Liver (tissue), 9 donors: Measurements from ENCODE around the gene PPT1. TPM values are rescaled to one million over a fixed set of nuclear protein-coding genes. Genes with fewer than 3 reads are reported as not detected.
A peak's percentile ranks its signal among the peaks of the same experiment; 100 is the strongest.

ENCODE experiments used
- DNase-seq: peaks from one replicate; pipeline ENCODE4 v3.0.0-alpha.2; 2017; ENCODE audit warnings: low spot score
- H3K27ac ChIP-seq, 2 donors: one replicate each; pipeline ENCODE4 v1.7.0; 2013; ENCODE audit warnings: inconsistent platforms in 2 of 2, low read length in 2 of 2, control low read depth in 1 of 2, low read depth in 1 of 2, mild to moderate bottlenecking in 1 of 2
- H3K27me3 ChIP-seq, 4 donors: one replicate each; pipeline versions ENCODE4 v1.6.1 to v1.7.0; 2013; ENCODE audit warnings: low read length in 3 of 4, inconsistent platforms in 1 of 4, mild to moderate bottlenecking in 1 of 4, moderate library complexity in 1 of 4; ENCODE audit not compliant: control insufficient read depth in 4 of 4, insufficient read depth in 4 of 4
- H3K36me3 ChIP-seq, 4 donors: one replicate each; pipeline versions ENCODE4 v1.6.1 to v1.7.0; 2013; ENCODE audit warnings: low read length in 3 of 4, mild to moderate bottlenecking in 3 of 4, low read depth in 1 of 4, moderate library complexity in 1 of 4; ENCODE audit not compliant: control insufficient read depth in 4 of 4, insufficient read depth in 3 of 4
- H3K4me1 ChIP-seq, 4 donors: one replicate each; pipeline versions ENCODE4 v1.6.1 to v1.7.0; 2013; ENCODE audit warnings: low read length in 3 of 4, mild to moderate bottlenecking in 3 of 4, moderate library complexity in 1 of 4; ENCODE audit not compliant: control insufficient read depth in 4 of 4, insufficient read depth in 4 of 4
- H3K4me3 ChIP-seq, 3 donors: one replicate each; pipeline versions ENCODE4 v1.6.1 to v1.7.0; 2013; ENCODE audit warnings: low read length in 3 of 3, control low read depth in 1 of 3, low read depth in 1 of 3, mild to moderate bottlenecking in 1 of 3
- H3K9ac ChIP-seq, 2 donors: one replicate each; pipeline ENCODE4 v1.7.0; 2013; ENCODE audit warnings: low read length in 2 of 2, mild to moderate bottlenecking in 2 of 2, moderate library complexity in 2 of 2, control low read depth in 1 of 2, low read depth in 1 of 2
- H3K9me3 ChIP-seq, 4 donors: one replicate each; pipeline versions ENCODE4 v1.6.1 to v1.7.0; 2013; ENCODE audit warnings: low read length in 3 of 4; ENCODE audit not compliant: control insufficient read depth in 4 of 4
- EGR1 ChIP-seq, 2 donors: IDR thresholded peaks; 2 replicates each; pipeline ENCODE4 v1.6.1; 2016 to 2018; ENCODE audit warnings: antibody characterized with exemption in 2 of 2, low read depth in 2 of 2
- FOXA1 ChIP-seq: IDR thresholded peaks from 2 replicates; pipeline ENCODE4 v1.6.1; 2016; ENCODE audit warnings: antibody characterized with exemption
- FOXA2 ChIP-seq: IDR thresholded peaks from 2 replicates; pipeline ENCODE4 v1.6.1; 2016; ENCODE audit warnings: antibody characterized with exemption
- GABPA ChIP-seq, 2 donors: IDR thresholded peaks in 1 of 2; conservative IDR thresholded peaks in 1 of 2; 2 replicates each; pipeline ENCODE4 v1.6.1; 2016; ENCODE audit warnings: antibody characterized with exemption in 2 of 2, mild to moderate bottlenecking in 1 of 2, moderate library complexity in 1 of 2
- HNF4A ChIP-seq, 2 donors: conservative IDR thresholded peaks; 2 replicates each; pipeline ENCODE4 v1.6.1; 2016; ENCODE audit warnings: antibody characterized with exemption in 2 of 2, mild to moderate bottlenecking in 2 of 2
- JUND ChIP-seq, 2 donors: IDR thresholded peaks; 2 replicates each; pipeline ENCODE4 v1.6.1; 2016; ENCODE audit warnings: antibody characterized with exemption in 2 of 2
- RAD21 ChIP-seq, 2 donors: IDR thresholded peaks; 2 replicates each; pipeline ENCODE4 v1.6.1; 2016; ENCODE audit warnings: antibody characterized with exemption in 2 of 2, mild to moderate bottlenecking in 2 of 2
- TAF1 ChIP-seq: conservative IDR thresholded peaks from 2 replicates; pipeline ENCODE4 v1.6.1; 2016; ENCODE audit warnings: antibody characterized with exemption, mild to moderate bottlenecking
- WGBS: extraction: QIAGEN DNeasy Blood & Tissue Kit; methylation state at CpG from one replicate; pipeline ENCODE4 v1.1.7; 2013; 5-methylcytosine and 5-hydroxymethylcytosine counted together
- polyA plus RNA-seq, 2 donors: library from polyadenylated mRNA; stranded (reverse) in 1 of 2; unstranded in 1 of 2; fragments of 200-250 nt in 1 of 2; fragments of >200 nt in 1 of 2; fragmentation: Nextera tagmentation in 1 of 2; extraction: Ambion mirVana in 1 of 2; gene quantifications; one replicate each; pipeline versions ENCODE4 v1.2.1 to v1.2.3, GENCODE V29; 2013 to 2015
- total RNA-seq, 2 donors: library from RNA; depleted of rRNA; stranded (reverse); fragments of >200 nt; gene quantifications; one replicate each; pipeline ENCODE4 v1.2.3, GENCODE V29; 2014
- TF ChIP-seq, protein P1 (sequence below): fragments of 150-350 bp; IDR thresholded peaks from 2 replicates; pipeline ENCODE4 v1.5.1; 2017; ENCODE audit warnings: improper control_type of control experiment, low read depth, low read length; ENCODE audit not compliant: missing input control
- TF ChIP-seq, protein P2 (sequence below): IDR thresholded peaks from 2 replicates; pipeline ENCODE4 v1.6.1; 2016; ENCODE audit warnings: antibody characterized with exemption
- TF ChIP-seq, protein P3 (sequence below): IDR thresholded peaks from 2 replicates; pipeline ENCODE4 v1.6.1; 2016; ENCODE audit warnings: antibody characterized with exemption, mild to moderate bottlenecking
- donor health status: healthy.
- donor health status: healthy.
- donor health status: healthy.
- donor health status: healthy.
- donor health status: healthy.

PPT1 gene
- total and polyA plus RNA-seq, 4 donors: 15.4 to 46.8 (median 27.1) TPM

DNA sequence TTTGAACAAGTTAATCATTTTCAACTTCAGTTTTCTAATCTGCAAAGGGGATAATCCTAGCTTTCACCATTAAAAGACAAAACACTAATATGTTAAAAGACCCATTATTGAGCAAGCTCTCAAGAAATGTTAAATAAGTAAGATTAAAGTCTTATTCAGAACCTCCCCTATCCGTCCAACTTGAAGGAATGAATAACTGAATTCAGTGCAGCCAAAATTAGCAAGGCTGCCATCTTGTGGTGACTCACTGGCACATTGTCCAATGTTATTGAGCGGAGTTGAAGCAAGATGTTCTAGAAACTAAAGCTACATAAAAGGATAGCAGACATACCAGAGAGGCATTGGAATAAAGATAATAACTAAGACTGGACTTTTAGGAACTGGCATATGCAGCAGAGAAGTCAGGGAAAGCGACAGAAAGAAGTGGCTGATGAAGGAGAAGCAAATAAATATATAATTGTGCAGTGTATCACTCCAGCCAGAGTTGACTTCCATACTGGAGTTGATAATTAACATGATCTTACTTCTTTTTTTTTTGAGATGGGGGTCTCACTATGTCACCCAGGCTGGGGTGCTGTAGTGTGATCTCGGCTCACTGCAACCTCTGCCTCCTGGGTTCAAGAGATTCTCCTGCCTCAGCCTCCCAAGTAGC, 64.7 kb downstream of the PPT1 start (continued):
- TF ChIP-seq, protein P1, sequence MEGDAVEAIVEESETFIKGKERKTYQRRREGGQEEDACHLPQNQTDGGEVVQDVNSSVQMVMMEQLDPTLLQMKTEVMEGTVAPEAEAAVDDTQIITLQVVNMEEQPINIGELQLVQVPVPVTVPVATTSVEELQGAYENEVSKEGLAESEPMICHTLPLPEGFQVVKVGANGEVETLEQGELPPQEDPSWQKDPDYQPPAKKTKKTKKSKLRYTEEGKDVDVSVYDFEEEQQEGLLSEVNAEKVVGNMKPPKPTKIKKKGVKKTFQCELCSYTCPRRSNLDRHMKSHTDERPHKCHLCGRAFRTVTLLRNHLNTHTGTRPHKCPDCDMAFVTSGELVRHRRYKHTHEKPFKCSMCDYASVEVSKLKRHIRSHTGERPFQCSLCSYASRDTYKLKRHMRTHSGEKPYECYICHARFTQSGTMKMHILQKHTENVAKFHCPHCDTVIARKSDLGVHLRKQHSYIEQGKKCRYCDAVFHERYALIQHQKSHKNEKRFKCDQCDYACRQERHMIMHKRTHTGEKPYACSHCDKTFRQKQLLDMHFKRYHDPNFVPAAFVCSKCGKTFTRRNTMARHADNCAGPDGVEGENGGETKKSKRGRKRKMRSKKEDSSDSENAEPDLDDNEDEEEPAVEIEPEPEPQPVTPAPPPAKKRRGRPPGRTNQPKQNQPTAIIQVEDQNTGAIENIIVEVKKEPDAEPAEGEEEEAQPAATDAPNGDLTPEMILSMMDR: peak; percentile 58

DNA sequence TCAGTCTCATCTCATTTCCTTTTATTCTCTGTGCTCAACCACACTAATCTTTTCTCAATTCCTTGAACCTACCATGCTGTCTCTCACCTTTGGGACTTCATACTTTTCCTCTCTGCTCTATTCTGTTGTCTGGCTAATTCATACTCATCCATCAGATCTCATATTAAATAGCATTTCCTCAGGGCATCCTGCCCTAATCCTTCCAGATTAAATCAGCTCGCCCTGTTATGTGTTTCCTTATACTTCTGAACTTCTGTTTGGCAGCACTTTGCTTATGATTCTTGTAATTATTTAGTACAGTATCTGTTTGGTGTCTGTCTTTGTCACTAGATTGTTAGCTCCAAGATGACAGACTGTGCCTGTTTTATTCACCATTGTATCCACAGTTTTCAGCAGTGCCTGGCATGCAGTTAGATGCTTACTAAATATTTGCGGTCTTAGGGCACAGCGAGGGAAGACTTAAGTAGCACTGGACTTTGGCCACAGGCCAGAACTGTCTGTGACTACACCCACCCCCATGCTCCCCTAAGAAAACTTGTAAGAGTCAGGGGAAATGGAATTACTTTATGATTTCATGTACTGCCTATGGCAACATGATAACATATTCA, 66.4 kb downstream of the PPT1 start:
- Histone ChIP-seq H3K9ac (no peak overlapping the region), H3K27me3 (no peaks in the 10 kb centered on the region), H3K36me3 (no peaks in the 10 kb centered on the region), H3K4me1 (peaks cover 0 to 4% (median 0%) of the 10 kb centered on the region in 4 donors), H3K27ac (no peak overlapping the region), H3K4me3 (no peak overlapping the region), H3K9me3 (peaks cover 4 to 11% (median 6%) of the 10 kb centered on the region in 4 donors)
- TF ChIP-seq, protein P1: no peak
- TF ChIP-seq FOXA2: no peak
- TF ChIP-seq EGR1 (IDR thresholded peaks at IDR 0.05; ENCODE audit: low read depth in 2 of 2): no peak
- no peak for TF ChIP-seq JUND (IDR thresholded peaks at IDR 0.05)
- TF ChIP-seq RAD21 (IDR thresholded peaks at IDR 0.05): no peak
- TF ChIP-seq GABPA (IDR thresholded peaks at IDR 0.05 in 1 of 2, conservative IDR thresholded peaks at IDR 0.05 in 1 of 2): no peak
- WGBS: 77% methylated on average over 3 of the region's 3 CpGs
- DNase-seq: no peak

DNA sequence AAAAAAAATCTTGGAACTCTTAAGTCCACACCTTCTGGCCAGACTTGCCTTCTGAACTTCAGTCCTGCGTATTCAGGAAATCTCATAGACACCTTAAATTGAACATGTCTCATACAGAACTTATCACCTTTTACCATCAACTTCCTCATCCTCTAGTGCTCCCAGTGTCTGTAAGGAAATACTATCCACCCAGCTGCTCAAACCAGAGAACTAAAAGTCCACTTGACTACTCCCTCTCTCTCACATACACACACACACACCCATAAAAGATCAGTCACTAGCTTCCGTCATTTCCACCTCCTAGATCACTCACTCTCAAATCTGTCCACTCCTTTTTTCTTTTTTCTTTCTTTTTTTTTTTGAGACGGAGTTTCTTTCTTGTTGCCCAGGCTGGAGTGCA, 67.4 kb downstream of the PPT1 start:
- Histone ChIP-seq H3K9ac (no peak overlapping the region), H3K4me3 (no peak overlapping the region), H3K9me3 (peaks cover 4 to 12% (median 6%) of the 10 kb centered on the region in 4 donors), H3K36me3 (no peaks in the 10 kb centered on the region), H3K27ac (no peak overlapping the region), H3K4me1 (peaks cover 0 to 4% (median 0%) of the 10 kb centered on the region in 4 donors), H3K27me3 (no peaks in the 10 kb centered on the region)
- WGBS: 72% methylated on average over 3 of the region's 3 CpGs
- TF ChIP-seq, protein P2, sequence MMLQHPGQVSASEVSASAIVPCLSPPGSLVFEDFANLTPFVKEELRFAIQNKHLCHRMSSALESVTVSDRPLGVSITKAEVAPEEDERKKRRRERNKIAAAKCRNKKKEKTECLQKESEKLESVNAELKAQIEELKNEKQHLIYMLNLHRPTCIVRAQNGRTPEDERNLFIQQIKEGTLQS: no peak
- TF ChIP-seq TAF1 (no peak), JUND (IDR thresholded peaks at IDR 0.05) (no peak), FOXA1 (no peak), HNF4A (conservative IDR thresholded peaks at IDR 0.05) (no peak)
- TF ChIP-seq, protein P3, sequence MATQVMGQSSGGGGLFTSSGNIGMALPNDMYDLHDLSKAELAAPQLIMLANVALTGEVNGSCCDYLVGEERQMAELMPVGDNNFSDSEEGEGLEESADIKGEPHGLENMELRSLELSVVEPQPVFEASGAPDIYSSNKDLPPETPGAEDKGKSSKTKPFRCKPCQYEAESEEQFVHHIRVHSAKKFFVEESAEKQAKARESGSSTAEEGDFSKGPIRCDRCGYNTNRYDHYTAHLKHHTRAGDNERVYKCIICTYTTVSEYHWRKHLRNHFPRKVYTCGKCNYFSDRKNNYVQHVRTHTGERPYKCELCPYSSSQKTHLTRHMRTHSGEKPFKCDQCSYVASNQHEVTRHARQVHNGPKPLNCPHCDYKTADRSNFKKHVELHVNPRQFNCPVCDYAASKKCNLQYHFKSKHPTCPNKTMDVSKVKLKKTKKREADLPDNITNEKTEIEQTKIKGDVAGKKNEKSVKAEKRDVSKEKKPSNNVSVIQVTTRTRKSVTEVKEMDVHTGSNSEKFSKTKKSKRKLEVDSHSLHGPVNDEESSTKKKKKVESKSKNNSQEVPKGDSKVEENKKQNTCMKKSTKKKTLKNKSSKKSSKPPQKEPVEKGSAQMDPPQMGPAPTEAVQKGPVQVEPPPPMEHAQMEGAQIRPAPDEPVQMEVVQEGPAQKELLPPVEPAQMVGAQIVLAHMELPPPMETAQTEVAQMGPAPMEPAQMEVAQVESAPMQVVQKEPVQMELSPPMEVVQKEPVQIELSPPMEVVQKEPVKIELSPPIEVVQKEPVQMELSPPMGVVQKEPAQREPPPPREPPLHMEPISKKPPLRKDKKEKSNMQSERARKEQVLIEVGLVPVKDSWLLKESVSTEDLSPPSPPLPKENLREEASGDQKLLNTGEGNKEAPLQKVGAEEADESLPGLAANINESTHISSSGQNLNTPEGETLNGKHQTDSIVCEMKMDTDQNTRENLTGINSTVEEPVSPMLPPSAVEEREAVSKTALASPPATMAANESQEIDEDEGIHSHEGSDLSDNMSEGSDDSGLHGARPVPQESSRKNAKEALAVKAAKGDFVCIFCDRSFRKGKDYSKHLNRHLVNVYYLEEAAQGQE: no peak
- DNase-seq: no peak
